NCI-H2171 (cell line): ENCODE measurements around the gene STRA6.
"Not testable (repeated sequence)": the region's sequence is repeated elsewhere in the genome, so short reads cannot be mapped to it uniquely, and the experiment has no call there.

Experiments
- DNase-seq: peaks from one replicate; lab custom pipeline; 2025; lab: John Stamatoyannopoulos, UW

Gene STRA6

GRCh38 chr15:74179983-74180880 lies 22.4 kb downstream of the STRA6 start:
- no peak for DNase-seq

- DNase-seq = no peak
Observed at GRCh38 chr15:74179101-74179841, 23.3 kb downstream of the STRA6 start.

GRCh38 chr15:74178326-74179100 lies 24.1 kb downstream of the STRA6 start:
- no peak for DNase-seq

DNA sequence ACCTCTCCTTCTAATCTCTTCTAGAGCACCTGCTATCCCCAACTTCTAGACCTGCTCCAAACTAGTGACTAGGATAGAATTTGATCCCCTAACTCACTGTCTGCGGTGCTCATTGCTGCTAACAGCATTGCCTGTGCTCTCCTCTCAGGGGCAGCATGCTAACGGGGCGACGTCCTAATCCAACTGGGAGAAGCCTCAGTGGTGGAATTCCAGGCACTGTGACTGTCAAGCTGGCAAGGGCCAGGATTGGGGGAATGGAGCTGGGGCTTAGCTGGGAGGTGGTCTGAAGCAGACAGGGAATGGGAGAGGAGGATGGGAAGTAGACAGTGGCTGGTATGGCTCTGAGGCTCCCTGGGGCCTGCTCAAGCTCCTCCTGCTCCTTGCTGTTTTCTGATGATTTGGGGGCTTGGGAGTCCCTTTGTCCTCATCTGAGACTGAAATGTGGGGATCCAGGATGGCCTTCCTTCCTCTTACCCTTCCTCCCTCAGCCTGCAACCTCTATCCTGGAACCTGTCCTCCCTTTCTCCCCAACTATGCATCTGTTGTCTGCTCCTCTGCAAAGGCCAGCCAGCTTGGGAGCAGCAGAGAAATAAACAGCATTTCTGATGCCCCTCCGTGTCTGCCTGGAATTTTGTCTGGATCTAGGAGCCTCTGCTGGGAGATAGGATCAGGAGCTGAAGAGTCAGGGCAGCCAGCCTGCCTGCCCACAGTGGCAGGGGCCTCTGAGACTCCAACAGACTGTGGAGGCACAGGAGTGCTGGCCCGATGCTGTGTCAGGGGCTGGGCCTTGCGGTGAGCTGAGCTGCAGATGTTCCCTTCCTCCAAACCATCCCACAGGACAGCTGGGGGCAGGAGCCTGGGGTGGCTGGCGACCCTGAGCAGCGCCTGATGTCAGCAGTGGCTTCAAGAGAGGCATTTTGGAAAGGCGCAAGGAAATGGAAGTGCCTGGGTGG lies 26.0 kb downstream of the STRA6 start:
- DNase-seq = no peak

DNA sequence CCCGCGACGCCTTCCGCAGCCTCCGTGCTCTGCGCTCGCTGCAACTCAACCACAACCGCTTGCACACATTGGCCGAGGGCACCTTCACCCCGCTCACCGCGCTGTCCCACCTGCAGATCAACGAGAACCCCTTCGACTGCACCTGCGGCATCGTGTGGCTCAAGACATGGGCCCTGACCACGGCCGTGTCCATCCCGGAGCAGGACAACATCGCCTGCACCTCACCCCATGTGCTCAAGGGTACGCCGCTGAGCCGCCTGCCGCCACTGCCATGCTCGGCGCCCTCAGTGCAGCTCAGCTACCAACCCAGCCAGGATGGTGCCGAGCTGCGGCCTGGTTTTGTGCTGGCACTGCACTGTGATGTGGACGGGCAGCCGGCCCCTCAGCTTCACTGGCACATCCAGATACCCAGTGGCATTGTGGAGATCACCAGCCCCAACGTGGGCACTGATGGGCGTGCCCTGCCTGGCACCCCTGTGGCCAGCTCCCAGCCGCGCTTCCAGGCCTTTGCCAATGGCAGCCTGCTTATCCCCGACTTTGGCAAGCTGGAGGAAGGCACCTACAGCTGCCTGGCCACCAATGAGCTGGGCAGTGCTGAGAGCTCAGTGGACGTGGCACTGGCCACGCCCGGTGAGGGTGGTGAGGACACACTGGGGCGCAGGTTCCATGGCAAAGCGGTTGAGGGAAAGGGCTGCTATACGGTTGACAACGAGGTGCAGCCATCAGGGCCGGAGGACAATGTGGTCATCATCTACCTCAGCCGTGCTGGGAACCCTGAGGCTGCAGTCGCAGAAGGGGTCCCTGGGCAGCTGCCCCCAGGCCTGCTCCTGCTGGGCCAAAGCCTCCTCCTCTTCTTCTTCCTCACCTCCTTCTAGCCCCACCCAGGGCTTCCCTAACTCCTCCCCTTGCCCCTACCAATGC lies 27.1 kb downstream of the STRA6 start:
- no peak for DNase-seq

GRCh38 chr15:74174958-74175253 lies 27.7 kb downstream of the STRA6 start:
- DNase-seq = no peak

DNA sequence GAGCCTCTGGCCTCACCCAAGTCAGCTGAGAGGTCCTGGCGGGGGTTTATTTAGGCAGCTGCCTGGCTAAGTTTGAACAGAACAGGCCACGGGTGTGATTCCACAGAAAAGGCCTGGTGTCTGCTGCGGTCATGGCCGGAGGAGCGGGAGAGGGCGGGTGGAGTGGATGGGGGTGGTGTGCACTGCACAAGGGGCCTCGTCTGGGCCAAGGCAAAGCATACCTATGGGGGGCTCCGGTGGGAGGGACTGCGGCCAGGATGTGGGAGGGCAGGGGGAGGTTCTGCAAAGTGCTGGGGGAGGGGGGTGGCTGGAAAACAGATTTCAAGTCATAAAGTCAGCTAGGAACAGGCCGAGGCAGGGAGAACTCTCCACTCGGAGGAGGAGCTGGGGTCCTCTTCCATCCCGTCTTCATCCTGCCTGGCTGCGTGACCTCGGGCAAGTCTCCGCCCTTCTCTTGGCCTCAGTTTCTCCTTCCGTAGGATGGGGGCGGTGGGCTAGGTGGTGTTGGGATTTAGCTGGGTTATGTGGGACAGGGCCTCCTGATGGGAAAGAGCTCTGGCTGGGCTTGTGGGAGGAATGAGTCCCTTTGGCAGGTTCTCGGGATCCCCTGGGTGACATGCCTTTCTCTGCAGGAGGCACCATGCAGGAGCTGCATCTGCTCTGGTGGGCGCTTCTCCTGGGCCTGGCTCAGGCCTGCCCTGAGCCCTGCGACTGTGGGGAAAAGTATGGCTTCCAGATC lies 28.2 kb downstream of the STRA6 start:
- no peak for DNase-seq

GRCh38 chr15:74173380-74174218 lies 29.0 kb downstream of the STRA6 start, which contains the start of gene ISLR:
Gene ISLR (plus strand): TSS chr15:74173710. CDS start chr15:74174859, 1,149 bp downstream.
- no peak for DNase-seq

- DNase-seq = no peak
Observed at GRCh38 chr15:74172701-74173379, 29.7 kb downstream of the STRA6 start.

GRCh38 chr15:74171965-74172541 lies 30.5 kb downstream of the STRA6 start:
- no peak for DNase-seq

GRCh38 chr15:74170875-74171578 lies 31.6 kb downstream of the STRA6 start:
- no peak for DNase-seq

DNA sequence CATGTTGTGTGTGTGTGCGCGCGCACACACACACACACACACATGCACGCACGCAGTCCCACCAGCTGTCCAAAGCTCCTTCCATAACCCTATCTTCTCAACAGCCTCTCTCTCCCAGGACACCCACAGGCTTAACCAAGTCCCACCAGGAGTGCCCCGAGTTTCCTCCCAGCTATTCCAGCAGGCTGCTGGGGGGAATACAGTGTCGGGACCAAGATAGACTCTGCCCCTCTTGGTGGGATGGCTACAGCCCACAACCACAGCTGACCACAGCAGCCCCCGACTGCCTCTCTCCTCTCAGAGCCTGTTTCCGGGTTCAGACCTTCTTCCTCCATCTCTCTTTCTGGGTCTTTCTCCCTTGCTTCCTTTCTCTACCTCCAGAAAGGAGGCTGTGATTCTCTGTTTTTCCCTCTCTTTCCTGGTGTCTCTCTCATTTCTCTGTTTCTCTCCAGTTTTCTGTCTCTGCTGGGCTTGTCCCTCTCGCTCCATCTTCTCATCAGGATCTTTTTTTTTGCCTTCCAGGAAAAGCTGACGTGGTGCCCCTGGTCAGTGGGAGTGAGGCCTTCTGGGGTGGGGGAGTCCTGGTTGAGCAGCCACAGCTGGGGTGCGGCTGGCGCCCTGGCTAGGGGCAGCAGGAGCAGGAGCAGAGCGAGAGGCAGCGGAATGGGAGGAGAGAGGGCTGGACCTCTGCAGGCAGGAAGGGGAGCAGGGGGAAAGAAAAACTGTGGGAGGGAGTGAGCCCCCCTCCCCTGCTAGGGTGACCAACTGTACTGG lies 32.3 kb downstream of the STRA6 start:
- DNase-seq = no peak

GRCh38 chr15:74168711-74169126 lies 33.9 kb downstream of the STRA6 start:
- no peak for DNase-seq

- DNase-seq = peak; percentile 67
Observed at GRCh38 chr15:74167891-74168331, 34.7 kb downstream of the STRA6 start.

DNA sequence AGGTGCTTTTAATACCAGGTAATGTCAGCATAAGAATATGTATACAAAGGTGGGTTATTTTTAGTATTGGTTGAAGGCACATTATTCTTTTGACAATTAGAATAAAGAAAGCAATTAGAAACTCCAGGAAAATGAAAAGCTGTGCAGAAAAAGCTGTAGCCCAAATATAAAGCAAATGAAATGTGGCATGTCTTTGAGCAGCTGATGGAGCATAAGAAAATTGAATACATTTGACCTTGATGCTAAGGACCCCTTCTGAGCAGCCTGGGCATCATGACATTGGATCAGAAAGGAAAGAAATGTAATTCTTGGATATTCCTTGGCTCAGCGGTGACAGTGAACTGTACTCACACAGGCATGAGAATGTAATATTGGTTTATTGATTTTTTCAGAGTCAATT lies 37.1 kb downstream of the STRA6 start:
- DNase-seq = no peak

DNA sequence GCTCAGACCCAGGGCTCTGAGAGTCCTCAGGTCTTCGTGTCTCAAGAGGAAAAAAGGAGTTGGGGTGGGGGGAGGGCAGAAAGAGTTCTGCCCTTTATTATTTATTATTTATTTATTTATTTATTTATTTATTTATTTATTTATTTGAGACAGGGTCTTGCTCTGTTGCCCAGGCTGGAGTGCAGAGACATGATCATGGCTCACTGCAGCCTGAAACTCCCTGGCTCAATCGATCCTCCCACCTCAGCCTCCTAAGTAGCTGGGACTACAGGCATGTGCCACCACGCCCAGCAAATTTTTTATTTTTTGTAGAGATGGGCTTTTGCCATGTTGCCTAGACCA lies 40.4 kb downstream of the STRA6 start:
- not testable (repeated sequence) for DNase-seq
